ENCODE results near the gene NOVA2. TPM values are rescaled to one million over a fixed set of nuclear protein-coding genes. Genes with fewer than 3 reads are reported as not detected.

The NOVA2 gene
- polyA plus RNA-seq, 1 experiment: 0.02 TPM

GRCh38 chr19:45889210-45889885 is 84.3 kb downstream of the NOVA2 start:
- no peaks in the 10 kb centered on the region for H3K27me3 ChIP-seq (ENCODE audit: control insufficient read depth, insufficient read depth, low read length)
- no peak for DNase-seq (ENCODE audit: low read depth, low spot score)
- H3K9me3 ChIP-seq (ENCODE audit: control insufficient read depth, insufficient read depth, low read length): peaks cover 6% of the 10 kb centered on the region; the same call in 1 of the 2 replicates
- ChIA-PET POLR2A (interaction anchor here (0.7 kb wide), 1 partner anchor 11 kb away, joined by 3 read pairs; no protein-coding TSS in a partner anchor), CTCF (interaction anchor here (0.6 kb wide), 1 partner anchor 66 kb away, joined by 3 read pairs; no protein-coding TSS in a partner anchor)
- no peak overlapping the region for H3K27ac ChIP-seq (ENCODE audit: low read depth, low read length)
- no peak overlapping the region for H3K4me3 ChIP-seq (ENCODE audit: low read depth, low read length)
- no peak for TF ChIP-seq CTCF (IDR thresholded peaks at IDR 0.05; ENCODE audit: low read depth, low read length)

- CTCF ChIA-PET: no interaction called here
- Histone ChIP-seq H3K4me3 (ENCODE audit: low read depth, low read length) (peak overlapping the region; percentile 73), H3K27ac (ENCODE audit: low read depth, low read length) (peak overlapping the region; percentile 91), H3K27me3 (ENCODE audit: control insufficient read depth, insufficient read depth, low read length) (no peaks in the 10 kb centered on the region), H3K9me3 (ENCODE audit: control insufficient read depth, insufficient read depth, low read length) (peaks cover 6% of the 10 kb centered on the region; the same call in 1 of the 2 replicates)
- POLR2A ChIA-PET: interaction anchor here (1.1 kb wide), 1 partner anchor 117 kb away, joined by 8 read pairs; no protein-coding TSS in a partner anchor
- no peak for DNase-seq (ENCODE audit: low read depth, low spot score)
- TF ChIP-seq CTCF (IDR thresholded peaks at IDR 0.05; ENCODE audit: low read depth, low read length): no peak
Measured at GRCh38 chr19:45887200-45887710, 86.4 kb downstream of the NOVA2 start.

DNA sequence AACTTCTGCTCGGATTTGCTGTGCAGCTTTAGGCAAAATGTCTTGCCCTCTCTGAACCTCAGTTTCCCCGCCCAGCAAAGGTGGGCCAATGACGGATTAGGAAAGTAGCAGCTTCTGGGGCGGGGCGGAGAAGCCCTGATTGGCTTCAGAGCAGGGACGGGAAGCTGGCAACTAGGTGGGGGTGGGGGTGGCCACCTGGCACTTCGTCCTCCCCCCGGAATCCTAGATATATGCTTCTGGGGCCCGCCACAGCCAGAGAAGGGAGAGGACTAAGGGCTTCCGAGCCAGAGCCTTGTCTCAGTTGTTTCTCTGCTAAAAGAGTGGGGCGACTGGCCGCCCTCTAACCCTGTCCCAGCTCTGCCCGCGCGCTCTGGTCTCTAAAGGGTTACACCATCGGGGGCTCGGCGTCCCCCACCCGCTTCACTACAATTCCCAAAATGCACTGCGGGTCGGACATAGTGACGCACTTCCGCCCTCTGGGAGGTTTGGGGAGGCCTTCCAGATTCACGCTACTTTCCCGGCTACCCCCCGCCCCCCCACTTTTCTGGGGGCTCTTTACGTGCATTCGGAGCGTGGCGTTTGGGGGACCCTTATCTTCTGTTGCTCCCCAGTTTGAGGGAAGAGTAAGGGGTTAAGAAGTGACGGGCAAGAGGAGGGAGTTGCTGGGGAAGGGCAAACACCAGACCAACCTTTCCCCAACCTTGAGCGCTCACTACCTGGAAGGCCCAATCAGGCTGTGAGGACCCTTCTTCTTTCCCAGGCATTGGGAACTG is 87.1 kb downstream of the NOVA2 start:
- H3K4me3 ChIP-seq (ENCODE audit: low read depth, low read length): peak overlapping the region; percentile 73
- H3K9me3 ChIP-seq (ENCODE audit: control insufficient read depth, insufficient read depth, low read length): peaks cover 6% of the 10 kb centered on the region; the same call in 1 of the 2 replicates
- POLR2A ChIA-PET: interaction anchor here (1.0 to 1.1 kb wide), 3 partner anchors 16 to 116 kb away, joined by 6 to 8 read pairs (median 8); partner anchors contain the start of gene MYPOP
- no peaks in the 10 kb centered on the region for H3K27me3 ChIP-seq (ENCODE audit: control insufficient read depth, insufficient read depth, low read length)
- no peak for TF ChIP-seq CTCF (IDR thresholded peaks at IDR 0.05; ENCODE audit: low read depth, low read length)
- peak; percentile 73 for DNase-seq (ENCODE audit: low read depth, low spot score)
- H3K27ac ChIP-seq (ENCODE audit: low read depth, low read length): peak overlapping the region; percentile 91
- CTCF ChIA-PET: no interaction called here

GRCh38 chr19:45885556-45886426 is 87.9 kb downstream of the NOVA2 start, which contains the start of gene IRF2BP1:
TSS of gene IRF2BP1 (minus strand) at chr19:45886141. CDS start at chr19:45885774, 367 bp downstream.
- Histone ChIP-seq H3K9me3 (ENCODE audit: control insufficient read depth, insufficient read depth, low read length) (peaks cover 6% of the 10 kb centered on the region; the same call in 1 of the 2 replicates), H3K27me3 (ENCODE audit: control insufficient read depth, insufficient read depth, low read length) (no peaks in the 10 kb centered on the region), H3K27ac (ENCODE audit: low read depth, low read length) (peak within 1 kb of the TSS; percentile 91), H3K4me3 (ENCODE audit: low read depth, low read length) (peak within 1 kb of the TSS; percentile 73)
- CTCF ChIA-PET: no interaction called here
- DNase-seq (ENCODE audit: low read depth, low spot score): peak; percentile 81
- TF ChIP-seq CTCF (IDR thresholded peaks at IDR 0.05; ENCODE audit: low read depth, low read length): no peak
- POLR2A ChIA-PET: interaction anchor here (1.0 to 1.4 kb wide), 4 partner anchors 17 to 115 kb away, joined by 6 to 8 read pairs (median 7); partner anchors contain the start of genes MYPOP and SYMPK
